HepG2 (cell line): ENCODE measurements around the gene EMID1. TPM values are rescaled to one million over a fixed set of nuclear protein-coding genes. Genes with fewer than 3 reads are reported as not detected.

ENCODE experiments used
- ATAC-seq: fragments of 200-7000 bp; cut with Tn5 transposase; 3 replicates; pipeline ENCODE4 v1.9.1; 2020; ENCODE audit warnings: mild to moderate bottlenecking, moderate library complexity
- BruUV-seq: library from RNA; stranded (reverse); fragments of 400-500 nt; replicated peaks from 2 replicates; lab custom pipeline; 2021; lab: Mats Ljungman, UMichigan
- CTCF ChIA-PET: fragments of 300-600 bp; formaldehyde crosslinking; extraction: SDS; loops from one replicate; lab custom pipeline; 2021; ENCODE audit warnings: low total read pairs, inconsistent platforms, low intra/inter-chr PET ratio; lab: Yijun Ruan, JAX
- POLR2A ChIA-PET: fragments of 350-600 bp; sonication (Branson Sonifier 250); formaldehyde crosslinking; loops from one replicate; lab custom pipeline; 2020; ENCODE audit warnings: antibody characterized with exemption, inconsistent platforms; lab: Yijun Ruan, JAX
- DNase-seq: peaks from one replicate; pipeline ENCODE4 v3.0.0-alpha.2; 2015; ENCODE audit warnings: low spot score
- FAIRE-seq: peaks from 3 replicates; lab custom pipeline; 2011; peaks lifted over from hg19 to GRCh38; lab: Jason Lieb, UNC
- H2AFZ ChIP-seq: one replicate; pipeline ENCODE4 v1.6.1; 2011; ENCODE audit warnings: low read length, inconsistent platforms
- H3K27ac ChIP-seq: fragments of 300-600 bp; 3 replicates; pipeline ENCODE4 v1.8.0; 2011; ENCODE audit warnings: mixed run types, mild to moderate bottlenecking, mixed read lengths, low read length, inconsistent platforms; ENCODE audit not compliant: insufficient read depth; ENCODE audit errors: extremely low read length
- H3K27me3 ChIP-seq, 2 experiments: fragments of 200-600 bp in 1 of 2; 2 replicates in 1 of 2; 3 replicates in 1 of 2; pipeline versions ENCODE4 v1.6.0 to v1.8.0; 2011; ENCODE audit warnings: low read length in 2 of 2, mild to moderate bottlenecking in 2 of 2, moderate library complexity in 2 of 2, inconsistent platforms in 1 of 2; ENCODE audit not compliant: insufficient read depth in 2 of 2, control insufficient read depth in 1 of 2
- H3K36me3 ChIP-seq, 2 experiments: fragments of 200-600 bp in 1 of 2; replicated peaks in 1 of 2; 2 replicates in 1 of 2; 3 replicates in 1 of 2; pipeline versions ENCODE4 v1.5.1 to v1.8.0; 2011; ENCODE audit warnings: low read length in 2 of 2, inconsistent platforms in 1 of 2; ENCODE audit not compliant: insufficient read depth in 2 of 2, control insufficient read depth in 1 of 2
- H3K4me1 ChIP-seq: 2 replicates; pipeline ENCODE4 v1.5.1; 2012; ENCODE audit warnings: low read length, inconsistent platforms; ENCODE audit not compliant: insufficient read depth
- H3K4me2 ChIP-seq: 2 replicates; pipeline ENCODE4 v1.6.0; 2011; ENCODE audit warnings: low read depth, low read length, inconsistent platforms
- H3K4me3 ChIP-seq, 3 experiments: fragments of 200-600 bp in 1 of 3; sonication (generic), shearing (Covaris generic) in 1 of 3; replicated peaks in 1 of 3; 2 replicates each; pipeline ENCODE4 v1.5.1; 2011 to 2016; ENCODE audit warnings: low read length in 3 of 3, inconsistent platforms in 2 of 3, low read depth in 2 of 3, mild to moderate bottlenecking in 2 of 3, control low read depth in 1 of 3, mixed read lengths in 1 of 3; ENCODE audit not compliant: insufficient read depth in 1 of 3
- H3K79me2 ChIP-seq: one replicate; pipeline ENCODE4 v1.6.1; 2011; ENCODE audit warnings: low read length, inconsistent platforms; ENCODE audit not compliant: insufficient read depth
- H3K9ac ChIP-seq: 2 replicates; pipeline ENCODE4 v1.6.0; 2011; ENCODE audit warnings: mild to moderate bottlenecking, low read depth, low read length, inconsistent platforms; ENCODE audit not compliant: insufficient read depth
- H3K9me3 ChIP-seq: 2 replicates; pipeline ENCODE4 v1.5.1; 2012; ENCODE audit warnings: mild to moderate bottlenecking, low read length
- H4K20me1 ChIP-seq: 2 replicates; pipeline ENCODE4 v1.6.0; 2011; ENCODE audit warnings: inconsistent platforms, mild to moderate bottlenecking, low read length, moderate library complexity; ENCODE audit not compliant: insufficient read depth
- HMGXB3 ChIP-seq: sonication (generic); formaldehyde crosslinking; IDR thresholded peaks from 2 replicates; pipeline ENCODE4 v1.4.0; 2020; ENCODE audit warnings: missing genetic modification reagents, borderline replicate concordance
- PPARG ChIP-seq: conservative IDR thresholded peaks from 2 replicates; pipeline ENCODE4 v1.6.1; 2016; ENCODE audit warnings: missing biosample characterization, missing genetic modification reagents
- RBFOX2 ChIP-seq: fragments of 200-400 bp; formaldehyde crosslinking; IDR thresholded peaks from 2 replicates; pipeline ENCODE4 v1.6.1; 2017; ENCODE audit warnings: low read depth, mild to moderate bottlenecking, low read length
- WGBS: methylation state at CpG from one replicate; pipeline ENCODE4 v1.1.6; 2017; ENCODE audit warnings: low lambda C conversion rate; 5-methylcytosine and 5-hydroxymethylcytosine counted together
- in situ Hi-C: cut with HindIII; loops from 2 replicates; pipeline ENCODE4 v1.10.0; 2017; ENCODE audit warnings: low pct_unique_long_range_greater_than_20kb; ENCODE audit not compliant: extremely low pct_ligation_motif_present
- intact Hi-C: fragments of 100-400 bp; cut with micrococcal nuclease; formaldehyde crosslinking; loops from one replicate; pipeline ENCODE4 v1.10.0; 2022; ENCODE audit not compliant: unreplicated experiment
- polyA plus RNA-seq, 8 experiments: library from polyadenylated mRNA; depleted of rRNA in 3 of 8; stranded (reverse) in 7 of 8; unstranded in 1 of 8; fragments of >200 nt; fragmentation: Illumina TruSeq in 4 of 8; extraction: Trizol in 4 of 8; gene quantifications; 2 replicates each; pipeline versions ENCODE4 v1.2.1 to v1.2.3, GENCODE V29; 2011 to 2016; ENCODE audit warnings: low read depth in 4 of 8, missing spikeins in 1 of 8, mixed read lengths in 1 of 8; ENCODE audit not compliant: insufficient read depth in 1 of 8
- total RNA-seq, 5 experiments: library from RNA; depleted of rRNA; stranded (reverse); fragments of >200 nt; fragmentation: Illumina TruSeq; extraction: Trizol; gene quantifications; 2 replicates each; pipeline ENCODE4 v1.2.3, GENCODE V29; 2016; ENCODE audit warnings: low read depth in 1 of 5

The EMID1 gene
- total and polyA plus RNA-seq, 2 of the 13 experiments (the other 11 are each of a cell fraction or from before 2014, with no cell fraction given) = 0.45 to 0.82 TPM

GRCh38 chr22:29275167-29275566 is 69.5 kb downstream of the EMID1 start:
- ChIA-PET POLR2A (no interaction called here), CTCF (no interaction called here)
- intact Hi-C loops (no loop called here), in situ Hi-C loops (no loop called here)
- Histone ChIP-seq H2AFZ (no peak overlapping the region), H4K20me1 (peaks cover 79% of the 10 kb centered on the region), H3K27ac (peak overlapping the region; percentile 53), H3K27me3 (no peaks in the 10 kb centered on the region), H3K4me1 (peaks cover 68% of the 10 kb centered on the region), H3K4me2 (peak overlapping the region; percentile 37), H3K36me3 (peaks cover 26 to 76% of the 10 kb centered on the region in 2 experiments), H3K9ac (no peak overlapping the region), H3K79me2 (peaks cover 94% of the 10 kb centered on the region), H3K4me3 (no peak overlapping the region), H3K9me3 (no peaks in the 10 kb centered on the region)
- no peak for FAIRE-seq
- WGBS = 87% methylated on average over 3 of the region's 3 CpGs
- ATAC-seq = no peak
- TF ChIP-seq HMGXB3 (CRISPR knock-in tag) (no peak), PPARG (CRISPR knock-in tag) (no peak), RBFOX2 (0 out of 2 replicates have a peak, but pooled peaks have one; percentile 18)
- no TSS peak for BruUV-seq
- no peak for DNase-seq
